GM18519 (cell line): ENCODE results near the gene SH3RF3.

Experiments used
- ATAC-seq: cut with Tn5 transposase; IDR thresholded peaks from one replicate; pipeline ENCODE4 v1.9.1; 2021; ENCODE audit warnings: mild to moderate bottlenecking, moderate library complexity; ENCODE audit not compliant: unreplicated experiment, low FRiP score

Gene SH3RF3

GRCh38 chr2:109421642-109422041, 292.6 kb downstream of the SH3RF3 start:
- no peak for ATAC-seq

- no peak for ATAC-seq
Measured at GRCh38 chr2:109422071-109422757, 293.2 kb downstream of the SH3RF3 start.

GRCh38 chr2:109422758-109423500, 293.9 kb downstream of the SH3RF3 start:
- no peak for ATAC-seq

- no peak for ATAC-seq
Measured at GRCh38 chr2:109423556-109424359, 294.8 kb downstream of the SH3RF3 start.

- no peak for ATAC-seq
Measured at GRCh38 chr2:109425411-109425810, 296.4 kb downstream of the SH3RF3 start.

- ATAC-seq: no peak
Measured at GRCh38 chr2:109427661-109428091, 298.7 kb downstream of the SH3RF3 start.

- no peak for ATAC-seq
Measured at GRCh38 chr2:109428281-109428680, 299.3 kb downstream of the SH3RF3 start.

GRCh38 chr2:109428841-109429566, 300.0 kb downstream of the SH3RF3 start:
- no peak for ATAC-seq

GRCh38 chr2:109429567-109430328, 300.7 kb downstream of the SH3RF3 start:
- no peak for ATAC-seq

GRCh38 chr2:109430329-109430636, 301.3 kb downstream of the SH3RF3 start:
- ATAC-seq: no peak

GRCh38 chr2:109432421-109432820, 303.4 kb downstream of the SH3RF3 start:
- no peak for ATAC-seq

- ATAC-seq: no peak
Measured at GRCh38 chr2:109433486-109433885, 304.5 kb downstream of the SH3RF3 start.

- ATAC-seq: no peak
Measured at GRCh38 chr2:109433926-109434325, 304.9 kb downstream of the SH3RF3 start.

- no peak for ATAC-seq
Measured at GRCh38 chr2:109434351-109434750, 305.3 kb downstream of the SH3RF3 start.

- ATAC-seq: no peak
Measured at GRCh38 chr2:109435066-109435690, 306.2 kb downstream of the SH3RF3 start.

GRCh38 chr2:109435901-109436598, 307.0 kb downstream of the SH3RF3 start:
- ATAC-seq: no peak

- no peak for ATAC-seq
Measured at GRCh38 chr2:109436610-109437225, 307.7 kb downstream of the SH3RF3 start.

- no peak for ATAC-seq
Measured at GRCh38 chr2:109437325-109438090, 308.5 kb downstream of the SH3RF3 start.
